ENCODE data around the gene LNX2.

Gene LNX2

GRCh38 chr13:27516103-27516502 is 104.2 kb downstream of the LNX2 start:
- TF ChIP-seq CTCF (IDR thresholded peaks at IDR 0.05; ENCODE audit: low read depth, low read length) = no peak
- Histone ChIP-seq H3K9me3 (ENCODE audit: severe bottlenecking) (no peaks in the 10 kb centered on the region), H3K27me3 (ENCODE audit: insufficient read depth, low read depth, severe bottlenecking) (peaks cover 20% of the 10 kb centered on the region), H3K27ac (no peak overlapping the region), H3K36me3 (no peaks in the 10 kb centered on the region), H3K4me3 (ENCODE audit: low read depth, low read length) (no peak overlapping the region)
- DNase-seq = no peak

GRCh38 chr13:27510082-27510481 is 110.2 kb downstream of the LNX2 start:
- no peak for DNase-seq
- peaks cover 68% of the 10 kb centered on the region for H3K27me3 ChIP-seq (ENCODE audit: insufficient read depth, low read depth, severe bottlenecking)
- no peak overlapping the region for H3K27ac ChIP-seq
- H3K36me3 ChIP-seq = no peaks in the 10 kb centered on the region
- TF ChIP-seq CTCF (IDR thresholded peaks at IDR 0.05; ENCODE audit: low read depth, low read length) = no peak
- H3K4me3 ChIP-seq (ENCODE audit: low read depth, low read length) = no peak overlapping the region
- H3K9me3 ChIP-seq (ENCODE audit: severe bottlenecking) = no peaks in the 10 kb centered on the region

GRCh38 chr13:27508802-27509201 is 111.5 kb downstream of the LNX2 start:
- Histone ChIP-seq H3K27me3 (ENCODE audit: insufficient read depth, low read depth, severe bottlenecking) (peaks cover 78% of the 10 kb centered on the region), H3K27ac (no peak overlapping the region), H3K36me3 (no peaks in the 10 kb centered on the region), H3K9me3 (ENCODE audit: severe bottlenecking) (no peaks in the 10 kb centered on the region), H3K4me3 (ENCODE audit: low read depth, low read length) (no peak overlapping the region)
- TF ChIP-seq CTCF (IDR thresholded peaks at IDR 0.05; ENCODE audit: low read depth, low read length) = no peak
- no peak for DNase-seq

- DNase-seq = no peak
- Histone ChIP-seq H3K27me3 (ENCODE audit: insufficient read depth, low read depth, severe bottlenecking) (peaks cover 87% of the 10 kb centered on the region), H3K36me3 (no peaks in the 10 kb centered on the region), H3K4me3 (ENCODE audit: low read depth, low read length) (no peak overlapping the region), H3K27ac (no peak overlapping the region), H3K9me3 (ENCODE audit: severe bottlenecking) (peaks cover 4% of the 10 kb centered on the region)
- TF ChIP-seq CTCF (IDR thresholded peaks at IDR 0.05; ENCODE audit: low read depth, low read length) = no peak
These were observed 114.5 kb downstream of the LNX2 start for GRCh38 chr13:27505792-27506191.

GRCh38 chr13:27504868-27505194 is 115.5 kb downstream of the LNX2 start:
- Histone ChIP-seq H3K27me3 (ENCODE audit: insufficient read depth, low read depth, severe bottlenecking) (peaks cover 84% of the 10 kb centered on the region), H3K9me3 (ENCODE audit: severe bottlenecking) (peaks cover 4% of the 10 kb centered on the region), H3K36me3 (no peaks in the 10 kb centered on the region), H3K4me3 (ENCODE audit: low read depth, low read length) (no peak overlapping the region), H3K27ac (no peak overlapping the region)
- DNase-seq = no peak
- no peak for TF ChIP-seq CTCF (IDR thresholded peaks at IDR 0.05; ENCODE audit: low read depth, low read length)

- TF ChIP-seq CTCF (IDR thresholded peaks at IDR 0.05; ENCODE audit: low read depth, low read length) = no peak
These were observed 116.0 kb downstream of the LNX2 start for GRCh38 chr13:27504128-27504867.

More at GRCh38 chr13:27504128-27504867, 116.0 kb downstream of the LNX2 start:
- DNase-seq = no peak
- H3K27me3 ChIP-seq (ENCODE audit: insufficient read depth, low read depth, severe bottlenecking) = peaks cover 79% of the 10 kb centered on the region
- H3K9me3 ChIP-seq (ENCODE audit: severe bottlenecking) = peaks cover 4% of the 10 kb centered on the region
- no peaks in the 10 kb centered on the region for H3K36me3 ChIP-seq
- H3K4me3 ChIP-seq (ENCODE audit: low read depth, low read length) = no peak overlapping the region
- no peak overlapping the region for H3K27ac ChIP-seq

Data from WERI-Rb-1 (cell line).